Urothelium cell line (cell line): ENCODE data around the gene SAP25.
"Not testable (repeated sequence)": the region's sequence is repeated elsewhere in the genome, so short reads cannot be mapped to it uniquely, and the experiment has no call there.

Experiments
- DNase-seq: peaks from one replicate; pipeline ENCODE4 v3.0.0; 2011; ENCODE audit warnings: low spot score, mixed read lengths
- FAIRE-seq: peaks from 2 replicates; lab custom pipeline; 2011; peaks lifted over from hg19 to GRCh38; lab: Jason Lieb, UNC

The SAP25 gene

GRCh38 chr7:100577103-100577502 lies 3.4 kb upstream of the SAP25 start:
- DNase-seq (no peak), FAIRE-seq (no peak)

- no peak for DNase-seq
- FAIRE-seq = no peak
Measured at GRCh38 chr7:100576384-100576993, 2.8 kb upstream of the SAP25 start.

- DNase-seq (no peak), FAIRE-seq (no peak)
Measured at GRCh38 chr7:100575746-100576383, 2.2 kb upstream of the SAP25 start.

GRCh38 chr7:100575206-100575631 lies 1.5 kb upstream of the SAP25 start:
- peak; percentile 94 for FAIRE-seq
- no peak for DNase-seq

GRCh38 chr7:100574362-100575205 lies 884 bp upstream of the SAP25 start:
- no peak for FAIRE-seq
- DNase-seq = no peak

GRCh38 chr7:100572949-100573675 lies 588 bp downstream of the SAP25 start:
- FAIRE-seq = no peak
- DNase-seq = no peak

GRCh38 chr7:100572281-100572948 lies 1.3 kb downstream of the SAP25 start:
- DNase-seq (no peak), FAIRE-seq (peak; percentile 30)

- DNase-seq (no peak), FAIRE-seq (no peak)
Measured at GRCh38 chr7:100571829-100572116, 1.9 kb downstream of the SAP25 start.

GRCh38 chr7:100570954-100571828 lies 2.5 kb downstream of the SAP25 start:
- DNase-seq = peak; percentile 48
- no peak for FAIRE-seq

GRCh38 chr7:100568896-100569844 lies 4.5 kb downstream of the SAP25 start:
- FAIRE-seq = peak; percentile 37
- DNase-seq = no peak

- no peak for DNase-seq
- FAIRE-seq = peak; percentile 44
Measured at GRCh38 chr7:100568176-100568895, 5.4 kb downstream of the SAP25 start.

GRCh38 chr7:100567751-100568175 lies 5.9 kb downstream of the SAP25 start:
- DNase-seq = no peak
- FAIRE-seq = peak; percentile 48

- DNase-seq (no peak), FAIRE-seq (peak; percentile 37)
Measured at GRCh38 chr7:100567031-100567730, 6.5 kb downstream of the SAP25 start.

GRCh38 chr7:100566018-100566531 lies 7.6 kb downstream of the SAP25 start:
- DNase-seq (no peak), FAIRE-seq (no peak)

- FAIRE-seq = no peak
- no peak for DNase-seq
Measured at GRCh38 chr7:100565133-100565571, 8.5 kb downstream of the SAP25 start.

GRCh38 chr7:100564405-100564804 lies 9.3 kb downstream of the SAP25 start:
- FAIRE-seq, DNase-seq: not testable (repeated sequence)

GRCh38 chr7:100563809-100564400 lies 9.8 kb downstream of the SAP25 start:
- DNase-seq = peak; percentile 60
- FAIRE-seq = no peak
